ENCODE data around the gene PSMA7.

Gene PSMA7

GRCh38 chr20:62143081-62143956 lies at the start of gene PSMA7, which contains the start of gene SS18L1:
PSMA7 (minus strand) TSS chr20:62143394; CDS start chr20:62143303, 91 bp downstream.
SS18L1 (plus strand) TSS chr20:62143769; CDS start chr20:62143821, 52 bp downstream.
- DNase-seq (ENCODE audit: low read depth in 1 of 2, low spot score in 1 of 2): peak; percentile 66 to 72

GRCh38 chr20:62192635-62193034 lies 49.4 kb upstream of the PSMA7 start:
- no peak for DNase-seq (ENCODE audit: low read depth in 1 of 2, low spot score in 1 of 2)

- DNase-seq (ENCODE audit: low read depth in 1 of 2, low spot score in 1 of 2): no peak
Measured at GRCh38 chr20:62191781-62192559, 48.8 kb upstream of the PSMA7 start.

- no peak for DNase-seq (ENCODE audit: low read depth in 1 of 2, low spot score in 1 of 2)
Measured at GRCh38 chr20:62190639-62191411, 47.6 kb upstream of the PSMA7 start.

- no peak for DNase-seq (ENCODE audit: low read depth in 1 of 2, low spot score in 1 of 2)
Measured at GRCh38 chr20:62186887-62187866, 44.0 kb upstream of the PSMA7 start.

GRCh38 chr20:62186096-62186426 lies 42.9 kb upstream of the PSMA7 start:
- DNase-seq (ENCODE audit: low read depth in 1 of 2, low spot score in 1 of 2): no peak

GRCh38 chr20:62183426-62184142 lies 40.4 kb upstream of the PSMA7 start:
- DNase-seq (ENCODE audit: low read depth in 1 of 2, low spot score in 1 of 2): no peak

GRCh38 chr20:62182469-62183425 lies 39.6 kb upstream of the PSMA7 start, which contains the start of gene MTG2:
MTG2 (plus strand) TSS chr20:62183028; CDS start chr20:62193421, 10,393 bp downstream.
- peak; percentile 79 to 95 for DNase-seq (ENCODE audit: low read depth in 1 of 2, low spot score in 1 of 2)

- DNase-seq (ENCODE audit: low read depth in 1 of 2, low spot score in 1 of 2): no peak
Measured at GRCh38 chr20:62181808-62182207, 38.6 kb upstream of the PSMA7 start.

GRCh38 chr20:62179162-62179504 lies 35.9 kb upstream of the PSMA7 start:
- DNase-seq (ENCODE audit: low read depth in 1 of 2, low spot score in 1 of 2): no peak

GRCh38 chr20:62178316-62179161 lies 35.3 kb upstream of the PSMA7 start:
- no peak for DNase-seq (ENCODE audit: low read depth in 1 of 2, low spot score in 1 of 2)

- DNase-seq (ENCODE audit: low read depth in 1 of 2, low spot score in 1 of 2): no peak
Measured at GRCh38 chr20:62177307-62177706, 34.1 kb upstream of the PSMA7 start.

- DNase-seq (ENCODE audit: low read depth in 1 of 2, low spot score in 1 of 2): no peak
Measured at GRCh38 chr20:62176866-62177265, 33.7 kb upstream of the PSMA7 start.

GRCh38 chr20:62175711-62176110 lies 32.5 kb upstream of the PSMA7 start:
- no peak for DNase-seq (ENCODE audit: low read depth in 1 of 2, low spot score in 1 of 2)

- no peak for DNase-seq (ENCODE audit: low read depth in 1 of 2, low spot score in 1 of 2)
Measured at GRCh38 chr20:62174870-62175624, 31.9 kb upstream of the PSMA7 start.

GRCh38 chr20:62174021-62174804 lies 31.0 kb upstream of the PSMA7 start:
- DNase-seq (ENCODE audit: low read depth in 1 of 2, low spot score in 1 of 2): no peak
